Keratinocyte (primary cell): ENCODE data around the gene GRK5. TPM values are rescaled to one million over a fixed set of nuclear protein-coding genes. Genes with fewer than 3 reads are reported as not detected.

ENCODE experiments used
- DNase-seq: peaks from one replicate; pipeline ENCODE4 v3.0.0-alpha.2; 2011; ENCODE audit warnings: low read depth, missing footprints, low spot score
- FAIRE-seq: peaks from 2 replicates; lab custom pipeline; 2011; peaks lifted over from hg19 to GRCh38; lab: Jason Lieb, UNC
- H2AFZ ChIP-seq: 2 replicates; pipeline ENCODE4 v1.6.0; 2012; ENCODE audit warnings: low read length, control low read depth, inconsistent platforms; ENCODE audit not compliant: control insufficient read depth
- H3K27ac ChIP-seq: 2 replicates; pipeline ENCODE4 v1.5.1; 2011; ENCODE audit warnings: low read length; ENCODE audit not compliant: control insufficient read depth, insufficient read depth
- H3K27me3 ChIP-seq: 3 replicates; pipeline ENCODE4 v1.6.0; 2011; ENCODE audit warnings: low read length; ENCODE audit not compliant: control insufficient read depth, insufficient read depth; ENCODE audit errors: extremely low read depth
- H3K36me3 ChIP-seq, 2 experiments: 2 replicates in 1 of 2; 3 replicates in 1 of 2; pipeline ENCODE4 v1.5.1; 2011; ENCODE audit warnings: low read length in 2 of 2, mild to moderate bottlenecking in 1 of 2; ENCODE audit not compliant: control insufficient read depth in 2 of 2, insufficient read depth in 2 of 2; ENCODE audit errors: extremely low read depth in 1 of 2
- H3K4me1 ChIP-seq: 3 replicates; pipeline ENCODE4 v1.5.1; 2011; ENCODE audit warnings: low read length; ENCODE audit not compliant: control insufficient read depth, insufficient read depth; ENCODE audit errors: extremely low read depth
- H3K4me2 ChIP-seq: 3 replicates; pipeline ENCODE4 v1.6.0; 2011; ENCODE audit warnings: low read depth, low read length; ENCODE audit not compliant: control insufficient read depth, insufficient read depth; ENCODE audit errors: extremely low read depth
- H3K4me3 ChIP-seq, 3 experiments: fragments of 200-600 bp in 1 of 3; sonication (generic) in 1 of 3; 2 replicates in 2 of 3; 3 replicates in 1 of 3; pipeline ENCODE4 v1.5.1; 2011 to 2016; ENCODE audit warnings: low read length in 3 of 3, mild to moderate bottlenecking in 3 of 3, control low read depth in 2 of 3, inconsistent platforms in 1 of 3, low read depth in 1 of 3, mixed read lengths in 1 of 3, mixed run types in 1 of 3, moderate library complexity in 1 of 3; ENCODE audit not compliant: control insufficient read depth in 2 of 3, insufficient read depth in 2 of 3; ENCODE audit errors: extremely low read depth in 1 of 3
- H3K79me2 ChIP-seq: 2 replicates; pipeline ENCODE4 v1.6.0; 2012; ENCODE audit warnings: low read length; ENCODE audit not compliant: control insufficient read depth, insufficient read depth
- H3K9ac ChIP-seq: 3 replicates; pipeline ENCODE4 v1.6.0; 2011; ENCODE audit warnings: low read length; ENCODE audit not compliant: control insufficient read depth, insufficient read depth; ENCODE audit errors: extremely low read depth
- H3K9me1 ChIP-seq: 3 replicates; pipeline ENCODE4 v1.6.0; 2011; ENCODE audit warnings: low read length; ENCODE audit not compliant: control insufficient read depth, insufficient read depth; ENCODE audit errors: extremely low read depth
- H3K9me3 ChIP-seq: 2 replicates; pipeline ENCODE4 v1.5.1; 2012; ENCODE audit warnings: low read depth, low read length; ENCODE audit not compliant: control insufficient read depth
- H4K20me1 ChIP-seq: 3 replicates; pipeline ENCODE4 v1.6.0; 2011; ENCODE audit warnings: low read length; ENCODE audit not compliant: control insufficient read depth, insufficient read depth; ENCODE audit errors: extremely low read depth
- CTCF ChIP-seq, 3 experiments: IDR thresholded peaks in 1 of 3; conservative IDR thresholded peaks in 1 of 3; optimal IDR thresholded peaks in 1 of 3; 2 replicates in 2 of 3; 3 replicates in 1 of 3; pipeline versions ENCODE3 to v1.5.1; 2011; ENCODE audit warnings: low read length in 3 of 3, mild to moderate bottlenecking in 3 of 3, moderate library complexity in 2 of 3, control low read depth in 1 of 3, inconsistent platforms in 1 of 3; ENCODE audit not compliant: insufficient read depth in 2 of 3; ENCODE audit errors: extremely low read depth in 1 of 3
- EZH2 ChIP-seq: IDR thresholded peaks from one replicate; pipeline ENCODE4 v1.6.1; 2012; ENCODE audit warnings: inconsistent platforms, mild to moderate bottlenecking, low read length, moderate library complexity
- dilution Hi-C: fragments of 300-500 bp; cut with MboI; formaldehyde crosslinking; loops from one replicate; pipeline ENCODE4 v1.7.0; 2020; ENCODE audit warnings: low sequenced_read_pairs; ENCODE audit not compliant: extremely low pct_ligation_motif_present
- polyA plus RNA-seq, 5 experiments: library from polyadenylated mRNA; depleted of rRNA in 3 of 5; stranded (reverse) in 3 of 5; stranded (forward) in 1 of 5; unstranded in 1 of 5; fragments of >200 nt; gene quantifications; 1 replicate in 1 of 5; 2 replicates in 3 of 5; 3 replicates in 1 of 5; pipeline versions ENCODE4 v1.2.1 to v1.2.3, GENCODE V29; 2011 to 2012; ENCODE audit warnings: missing spikeins in 2 of 5, low read depth in 1 of 5, low replicate concordance in 1 of 5

GRK5 gene
- polyA plus RNA-seq, 1 donor (not counting 4 experiments of a cell fraction or from before 2014, with no cell fraction given), result 7.6 TPM

- H3K4me3 ChIP-seq, result no peak overlapping the region
- no peaks in the 10 kb centered on the region for H3K27me3 ChIP-seq
- H3K9me3 ChIP-seq, result no peaks in the 10 kb centered on the region
- H3K27ac ChIP-seq, result no peak overlapping the region
- dilution Hi-C loops, result no loop called here
- H2AFZ ChIP-seq, result no peak overlapping the region
- FAIRE-seq (no peak), DNase-seq (no peak)
- H3K9me1 ChIP-seq, result no peaks in the 10 kb centered on the region
- H3K4me2 ChIP-seq, result no peak overlapping the region
- no peaks in the 10 kb centered on the region for H3K4me1 ChIP-seq
- H3K79me2 ChIP-seq, result no peaks in the 10 kb centered on the region
- H3K36me3 ChIP-seq, result no peaks in the 10 kb centered on the region
- H3K9ac ChIP-seq, result no peak overlapping the region
- TF ChIP-seq CTCF (optimal IDR thresholded peaks at IDR 0.05 in 1 of 3, IDR thresholded peaks at IDR 0.05 in 1 of 3, conservative IDR thresholded peaks at IDR 0.05 in 1 of 3; ENCODE audit: extremely low read depth in 1 of 3, insufficient read depth in 2 of 3, low read length in 3 of 3) (no peak), EZH2 (no peak)
- no peaks in the 10 kb centered on the region for H4K20me1 ChIP-seq
Measured at GRCh38 chr10:119368991-119369869, 161.9 kb downstream of the GRK5 start.

- no peak for FAIRE-seq
- no peaks in the 10 kb centered on the region for H3K9me1 ChIP-seq
- TF ChIP-seq EZH2 (no peak), CTCF (optimal IDR thresholded peaks at IDR 0.05 in 1 of 3, IDR thresholded peaks at IDR 0.05 in 1 of 3, conservative IDR thresholded peaks at IDR 0.05 in 1 of 3; ENCODE audit: extremely low read depth in 1 of 3, insufficient read depth in 2 of 3, low read length in 3 of 3) (no peak)
- no peaks in the 10 kb centered on the region for H4K20me1 ChIP-seq
- no peaks in the 10 kb centered on the region for H3K79me2 ChIP-seq
- H2AFZ ChIP-seq, result no peak overlapping the region
- no peaks in the 10 kb centered on the region for H3K4me1 ChIP-seq
- no peak overlapping the region for H3K4me2 ChIP-seq
- H3K4me3 ChIP-seq, result no peak overlapping the region
- no peak for DNase-seq
- H3K27me3 ChIP-seq, result no peaks in the 10 kb centered on the region
- H3K9ac ChIP-seq, result no peak overlapping the region
- H3K9me3 ChIP-seq, result no peaks in the 10 kb centered on the region
- no peak overlapping the region for H3K27ac ChIP-seq
- no peaks in the 10 kb centered on the region for H3K36me3 ChIP-seq
- dilution Hi-C loops, result no loop called here
Measured at GRCh38 chr10:119370111-119370741, 162.9 kb downstream of the GRK5 start.
